ENCODE data around the gene RNF17. TPM values are rescaled to one million over a fixed set of nuclear protein-coding genes. Genes with fewer than 3 reads are reported as not detected.

The RNF17 gene
- total RNA-seq, 2 experiments from 2014 or later = 0.25 to 0.28 TPM

DNA sequence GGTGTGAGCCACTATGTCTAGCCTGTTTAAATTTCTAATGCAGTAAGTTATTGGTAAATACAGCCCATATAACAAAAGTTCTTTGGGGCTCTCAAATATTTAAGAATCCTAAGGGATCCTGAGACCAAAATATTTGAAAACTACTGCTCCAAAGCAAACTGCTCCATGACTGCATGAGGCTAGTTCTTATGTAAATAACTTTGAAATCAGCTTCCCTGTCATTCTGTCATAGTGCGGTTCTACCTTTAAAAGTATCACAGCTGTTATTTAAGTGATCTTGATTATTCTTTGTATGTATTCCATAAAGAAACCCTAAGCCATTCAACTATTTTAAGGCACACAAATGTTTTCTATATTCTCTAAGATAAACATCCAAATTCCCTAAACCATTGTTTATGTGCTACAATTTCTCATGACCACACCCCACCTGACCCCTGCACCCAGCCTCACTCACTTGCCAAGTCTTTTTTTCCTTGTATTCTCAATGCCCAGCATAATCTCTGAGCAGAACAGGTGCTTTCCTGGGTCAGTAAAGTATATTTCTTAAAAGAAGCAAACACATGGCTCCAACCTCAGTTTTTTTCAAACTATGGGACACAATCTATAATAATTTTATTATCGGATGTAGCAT, 146.6 kb downstream of the RNF17 start:
- H3K9me3 ChIP-seq (ENCODE audit: control insufficient read depth in 1 of 2, insufficient read depth in 1 of 2, low read length in 2 of 2) = no peaks in the 10 kb centered on the region
- DNase-seq (no peak), ATAC-seq (ENCODE audit: poor library complexity) (no peak)
- no peaks in the 10 kb centered on the region for H3K4me1 Mint-ChIP-seq (ENCODE audit: low read depth)
- no peaks in the 10 kb centered on the region for H3K27me3 Mint-ChIP-seq
- peaks cover 28% of the 10 kb centered on the region for H3K36me3 Mint-ChIP-seq (ENCODE audit: low read depth)
- ChIA-PET POLR2A (no interaction called here), CTCF (no interaction called here)
- H3K36me3 ChIP-seq (ENCODE audit: insufficient read depth, low read length) = no peaks in the 10 kb centered on the region
- no peak overlapping the region for H3K4me3 Mint-ChIP-seq
- H3K4me3 ChIP-seq (ENCODE audit: low read length) = no peak overlapping the region
- no peaks in the 10 kb centered on the region for H3K9me3 Mint-ChIP-seq
- H3K27ac ChIP-seq (ENCODE audit: low read depth in 1 of 2, low read length in 2 of 2) = no peak overlapping the region
- H3K4me1 ChIP-seq (ENCODE audit: insufficient read depth, low read length) = no peaks in the 10 kb centered on the region
- H3K27ac Mint-ChIP-seq = no peak overlapping the region
- TF ChIP-seq, protein P1, sequence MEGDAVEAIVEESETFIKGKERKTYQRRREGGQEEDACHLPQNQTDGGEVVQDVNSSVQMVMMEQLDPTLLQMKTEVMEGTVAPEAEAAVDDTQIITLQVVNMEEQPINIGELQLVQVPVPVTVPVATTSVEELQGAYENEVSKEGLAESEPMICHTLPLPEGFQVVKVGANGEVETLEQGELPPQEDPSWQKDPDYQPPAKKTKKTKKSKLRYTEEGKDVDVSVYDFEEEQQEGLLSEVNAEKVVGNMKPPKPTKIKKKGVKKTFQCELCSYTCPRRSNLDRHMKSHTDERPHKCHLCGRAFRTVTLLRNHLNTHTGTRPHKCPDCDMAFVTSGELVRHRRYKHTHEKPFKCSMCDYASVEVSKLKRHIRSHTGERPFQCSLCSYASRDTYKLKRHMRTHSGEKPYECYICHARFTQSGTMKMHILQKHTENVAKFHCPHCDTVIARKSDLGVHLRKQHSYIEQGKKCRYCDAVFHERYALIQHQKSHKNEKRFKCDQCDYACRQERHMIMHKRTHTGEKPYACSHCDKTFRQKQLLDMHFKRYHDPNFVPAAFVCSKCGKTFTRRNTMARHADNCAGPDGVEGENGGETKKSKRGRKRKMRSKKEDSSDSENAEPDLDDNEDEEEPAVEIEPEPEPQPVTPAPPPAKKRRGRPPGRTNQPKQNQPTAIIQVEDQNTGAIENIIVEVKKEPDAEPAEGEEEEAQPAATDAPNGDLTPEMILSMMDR (IDR thresholded peaks at IDR 0.05) = no peak
- intact Hi-C loops (cut with DNase I, micrococcal nuclease) = no loop called here
- no peaks in the 10 kb centered on the region for H3K27me3 ChIP-seq (ENCODE audit: control insufficient read depth in 1 of 2, insufficient read depth in 2 of 2, low read length in 2 of 2)

DNA sequence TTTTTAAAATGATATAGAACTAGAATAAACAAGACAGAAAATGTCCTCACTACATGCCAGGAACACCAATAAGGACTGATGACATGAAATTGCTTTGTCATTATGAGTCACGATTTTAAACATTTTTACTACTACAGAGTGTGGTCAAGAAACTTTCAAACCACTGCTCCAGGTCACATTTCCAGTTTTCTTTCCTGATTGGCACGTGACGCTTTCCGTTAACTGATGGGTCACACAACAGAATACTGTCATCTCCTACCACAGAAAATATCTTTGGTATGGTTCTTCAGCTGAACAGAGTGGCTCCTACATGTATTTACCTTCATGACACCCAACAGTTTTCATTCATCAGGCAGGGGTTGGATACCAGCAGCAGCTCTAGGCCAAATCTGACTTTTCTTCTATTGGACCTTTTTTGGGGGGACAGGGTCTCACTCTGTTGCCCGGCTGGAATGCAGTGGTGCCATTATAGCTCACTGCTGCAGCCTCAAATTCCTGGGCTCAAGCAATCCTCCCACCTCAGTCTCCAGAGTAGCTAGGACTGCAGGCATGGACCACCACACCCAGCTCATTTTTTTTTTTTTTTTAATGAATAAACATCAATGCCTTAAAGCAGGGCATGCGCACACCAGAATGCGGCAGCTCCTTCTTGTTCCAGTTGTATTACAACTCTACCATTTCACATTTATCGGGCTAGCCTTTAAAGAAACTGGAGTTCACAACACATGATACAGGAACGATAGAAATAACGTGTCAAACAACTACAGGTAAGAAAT, 147.4 kb downstream of the RNF17 start:
- Mint-ChIP-seq H3K4me3 (no peak overlapping the region), H3K27me3 (no peaks in the 10 kb centered on the region), H3K4me1 (ENCODE audit: low read depth) (no peaks in the 10 kb centered on the region), H3K9me3 (no peaks in the 10 kb centered on the region), H3K36me3 (ENCODE audit: low read depth) (peaks cover 21% of the 10 kb centered on the region), H3K27ac (no peak overlapping the region)
- CTCF ChIA-PET = no interaction called here
- Histone ChIP-seq H3K4me3 (ENCODE audit: low read length) (no peak overlapping the region), H3K36me3 (ENCODE audit: insufficient read depth, low read length) (no peaks in the 10 kb centered on the region), H3K9me3 (ENCODE audit: control insufficient read depth in 1 of 2, insufficient read depth in 1 of 2, low read length in 2 of 2) (no peaks in the 10 kb centered on the region), H3K27me3 (ENCODE audit: control insufficient read depth in 1 of 2, insufficient read depth in 2 of 2, low read length in 2 of 2) (no peaks in the 10 kb centered on the region), H3K4me1 (ENCODE audit: insufficient read depth, low read length) (no peaks in the 10 kb centered on the region), H3K27ac (ENCODE audit: low read depth in 1 of 2, low read length in 2 of 2) (no peak overlapping the region)
- TF ChIP-seq, protein P1 (IDR thresholded peaks at IDR 0.05) = no peak
- intact Hi-C loops (cut with DNase I, micrococcal nuclease) = no loop called here
- POLR2A ChIA-PET = no interaction called here
- DNase-seq (no peak), ATAC-seq (ENCODE audit: poor library complexity) (no peak)

DNA sequence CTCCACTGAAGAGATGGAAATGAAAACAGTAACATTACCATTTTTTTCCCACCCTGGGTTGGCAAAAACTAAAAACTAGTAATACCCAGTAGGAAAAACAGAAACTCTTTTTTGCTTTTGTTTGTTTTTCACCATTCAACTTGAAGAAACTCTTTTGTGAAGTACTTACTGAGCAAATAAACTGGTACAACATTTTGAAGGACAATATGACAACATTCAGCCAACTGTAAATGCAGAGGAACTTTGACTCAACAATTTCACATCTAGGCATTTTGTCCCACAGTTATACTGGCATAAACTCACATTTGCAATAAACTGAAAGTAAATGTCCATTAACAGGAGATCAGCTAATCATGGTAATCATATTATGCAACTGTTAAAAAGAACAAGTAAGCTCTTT, 152.5 kb downstream of the RNF17 start:
- DNase-seq = no peak
- Mint-ChIP-seq H3K9me3 (no peaks in the 10 kb centered on the region), H3K4me3 (no peak overlapping the region), H3K36me3 (ENCODE audit: low read depth) (peaks cover 4% of the 10 kb centered on the region), H3K4me1 (ENCODE audit: low read depth) (no peaks in the 10 kb centered on the region), H3K27ac (no peak overlapping the region), H3K27me3 (no peaks in the 10 kb centered on the region)
- no peaks in the 10 kb centered on the region for H3K36me3 ChIP-seq (ENCODE audit: insufficient read depth, low read length)
- H3K4me3 ChIP-seq (ENCODE audit: low read length) = no peak overlapping the region
- no peak for ATAC-seq (ENCODE audit: poor library complexity)
- ChIA-PET POLR2A (no interaction called here), CTCF (no interaction called here)
- no peak overlapping the region for H3K27ac ChIP-seq (ENCODE audit: low read depth in 1 of 2, low read length in 2 of 2)
- TF ChIP-seq, protein P1 (IDR thresholded peaks at IDR 0.05) = no peak
- intact Hi-C loops (cut with DNase I, micrococcal nuclease) = no loop called here
- no peaks in the 10 kb centered on the region for H3K4me1 ChIP-seq (ENCODE audit: insufficient read depth, low read length)
- no peaks in the 10 kb centered on the region for H3K9me3 ChIP-seq (ENCODE audit: control insufficient read depth in 1 of 2, insufficient read depth in 1 of 2, low read length in 2 of 2)
- H3K27me3 ChIP-seq (ENCODE audit: control insufficient read depth in 1 of 2, insufficient read depth in 2 of 2, low read length in 2 of 2) = no peaks in the 10 kb centered on the region

Data from CD4-positive, alpha-beta T cell (primary cell).